SK-N-SH (cell line): ENCODE results near the gene ONECUT1. TPM values are rescaled to one million over a fixed set of nuclear protein-coding genes. Genes with fewer than 3 reads are reported as not detected.

Source experiments
- CTCF ChIA-PET: fragments of 300-600, 350-600 bp; formaldehyde crosslinking; extraction: SDS; loops from one replicate; lab custom pipeline; 2021; lab: Yijun Ruan, JAX
- POLR2A ChIA-PET: fragments of 350-600 bp; sonication (Branson Sonifier 250); formaldehyde crosslinking; extraction: SDS; loops from one replicate; lab custom pipeline; 2020; ENCODE audit warnings: antibody characterized with exemption, inconsistent platforms; lab: Yijun Ruan, JAX
- DNase-seq: peaks from one replicate; pipeline ENCODE4 v3.0.0; 2012
- H2AFZ ChIP-seq: fragments of 200-600 bp; sonication (generic); 2 replicates; pipeline ENCODE4 v1.8.1; 2016; ENCODE audit warnings: antibody characterized with exemption, mild to moderate bottlenecking, low read depth
- H3F3A ChIP-seq: fragments of 200-600 bp; sonication (generic); replicated peaks from 2 replicates; pipeline ENCODE3; 2016; ENCODE audit warnings: antibody characterized with exemption, mild to moderate bottlenecking; ENCODE audit not compliant: insufficient read depth
- H3K27ac ChIP-seq, 2 experiments: fragments of 200-500 bp in 1 of 2; fragments of 200-600 bp in 1 of 2; sonication (Bioruptor generic) in 1 of 2; sonication (generic), shearing (Covaris generic) in 1 of 2; 2 replicates each; pipeline versions ENCODE4 v1.5.1 to v1.6.1; 2014 to 2016; ENCODE audit warnings: low read depth in 2 of 2, inconsistent platforms in 1 of 2, low read length in 1 of 2, mild to moderate bottlenecking in 1 of 2, mixed read lengths in 1 of 2
- H3K27me3 ChIP-seq: fragments of 200-600 bp; sonication (generic), shearing (Covaris generic); 2 replicates; pipeline ENCODE4 v1.6.1; 2016; ENCODE audit warnings: mixed run types; ENCODE audit not compliant: insufficient read depth
- H3K36me3 ChIP-seq, 2 experiments: fragments of 200-500 bp in 1 of 2; fragments of 200-600 bp in 1 of 2; sonication (Bioruptor generic) in 1 of 2; sonication (generic) in 1 of 2; replicated peaks in 1 of 2; 2 replicates each; pipeline versions ENCODE3 to v1.5.1; 2014 to 2016; ENCODE audit warnings: low read length in 1 of 2, mild to moderate bottlenecking in 1 of 2; ENCODE audit not compliant: insufficient read depth in 2 of 2, control insufficient read depth in 1 of 2
- H3K4me1 ChIP-seq, 2 experiments: fragments of 200-500 bp in 1 of 2; fragments of 200-600 bp in 1 of 2; sonication (Bioruptor generic) in 1 of 2; sonication (generic), shearing (Covaris generic) in 1 of 2; 2 replicates each; pipeline versions ENCODE4 v1.5.1 to v1.6.1; 2014 to 2016; ENCODE audit warnings: low read depth in 1 of 2, low read length in 1 of 2, mixed run types in 1 of 2; ENCODE audit not compliant: insufficient read depth in 2 of 2, control insufficient read depth in 1 of 2
- H3K4me2 ChIP-seq: fragments of 200-600 bp; sonication (generic), shearing (Covaris generic); 2 replicates; pipeline ENCODE4 v1.6.1; 2017; ENCODE audit warnings: mixed run types
- H3K4me3 ChIP-seq, 2 experiments: fragments of 200-500 bp in 1 of 2; fragments of 200-600 bp in 1 of 2; sonication (Bioruptor generic) in 1 of 2; sonication (generic), shearing (Covaris generic) in 1 of 2; 2 replicates each; pipeline versions ENCODE4 v1.5.1 to v1.8.1; 2014 to 2016; ENCODE audit warnings: low read depth in 2 of 2, inconsistent platforms in 1 of 2, low read length in 1 of 2, mild to moderate bottlenecking in 1 of 2, mixed read lengths in 1 of 2, moderate library complexity in 1 of 2
- H3K79me2 ChIP-seq: fragments of 200-600 bp; sonication (generic); 2 replicates; pipeline ENCODE4 v1.8.1; 2017; ENCODE audit warnings: mild to moderate bottlenecking; ENCODE audit not compliant: insufficient read depth
- H3K9ac ChIP-seq: fragments of 200-600 bp; sonication (generic); 2 replicates; pipeline ENCODE4 v1.6.1; 2017; ENCODE audit warnings: mixed run types
- H3K9me2 ChIP-seq: fragments of 200-600 bp; sonication (generic); 2 replicates; pipeline ENCODE4 v1.6.1; 2017; ENCODE audit warnings: mixed run types
- H3K9me3 ChIP-seq: fragments of 200-600 bp; sonication (generic); 2 replicates; pipeline ENCODE4 v1.6.1; 2017; ENCODE audit warnings: mixed run types, mild to moderate bottlenecking, moderate library complexity
- H4K20me1 ChIP-seq: fragments of 200-600 bp; sonication (generic); 2 replicates; pipeline ENCODE4 v1.6.1; 2017; ENCODE audit warnings: mild to moderate bottlenecking, mixed run types; ENCODE audit not compliant: insufficient read depth
- CHD2 ChIP-seq: fragments of 150-350 bp; IDR thresholded peaks from 2 replicates; pipeline ENCODE4 v1.6.1; 2018; ENCODE audit warnings: low read length; ENCODE audit not compliant: partially characterized antibody
- EP300 ChIP-seq, 2 experiments: IDR thresholded peaks; 2 replicates each; pipeline versions ENCODE4 v1.4.0 to v1.6.1; 2012; ENCODE audit warnings: borderline replicate concordance in 1 of 2, low read depth in 1 of 2, low read length in 1 of 2
- FOXM1 ChIP-seq: IDR thresholded peaks from 2 replicates; pipeline ENCODE4 v1.4.0; 2012; ENCODE audit warnings: low read depth, mild to moderate bottlenecking
- GABPA ChIP-seq: IDR thresholded peaks from 2 replicates; pipeline ENCODE4 v1.4.0; 2012; ENCODE audit warnings: low read depth, mild to moderate bottlenecking
- JUND ChIP-seq: IDR thresholded peaks from 2 replicates; pipeline ENCODE4 v1.4.0; 2012
- MEF2A ChIP-seq: IDR thresholded peaks from 2 replicates; pipeline ENCODE4 v1.4.0; 2012; ENCODE audit warnings: low read depth, borderline replicate concordance
- NRF1 ChIP-seq: IDR thresholded peaks from 2 replicates; pipeline ENCODE4 v1.6.1; 2012; ENCODE audit warnings: low read depth, mild to moderate bottlenecking, low read length
- POLR2AphosphoS5 ChIP-seq: IDR thresholded peaks from 2 replicates; pipeline ENCODE4 v1.6.1; 2012; ENCODE audit warnings: low read depth, low read length
- RAD21 ChIP-seq: IDR thresholded peaks from 2 replicates; pipeline ENCODE4 v1.6.1; 2012; ENCODE audit warnings: mild to moderate bottlenecking, low read length
- RCOR1 ChIP-seq: fragments of 150-350 bp; IDR thresholded peaks from 2 replicates; pipeline ENCODE4 v1.6.1; 2017; ENCODE audit warnings: antibody characterized with exemption, low read length
- RFX5 ChIP-seq: IDR thresholded peaks from 2 replicates; pipeline ENCODE4 v1.6.1; 2012; ENCODE audit warnings: mild to moderate bottlenecking, improper control_type of control experiment, low read length
- SIN3A ChIP-seq: IDR thresholded peaks from 2 replicates; pipeline ENCODE4 v1.6.1; 2012; ENCODE audit warnings: low read depth, mild to moderate bottlenecking, low read length, moderate library complexity, borderline replicate concordance
- SMC3 ChIP-seq: IDR thresholded peaks from 2 replicates; pipeline ENCODE4 v1.6.1; 2012; ENCODE audit warnings: low read depth, low read length, improper control_type of control experiment
- TCF12 ChIP-seq: IDR thresholded peaks from 2 replicates; pipeline ENCODE4 v1.4.0; 2012
- YY1 ChIP-seq: IDR thresholded peaks from 2 replicates; pipeline ENCODE4 v1.4.0; 2012; ENCODE audit warnings: low read depth, mild to moderate bottlenecking
- WGBS: methylation state at CpG from one replicate; pipeline ENCODE4 v1.1.6; 2017; ENCODE audit warnings: low lambda C conversion rate; 5-methylcytosine and 5-hydroxymethylcytosine counted together
- polyA plus RNA-seq, 3 experiments: library from polyadenylated mRNA; depleted of rRNA; stranded (reverse); fragments of >200 nt; gene quantifications; 2 replicates each; pipeline ENCODE4 v1.2.3, GENCODE V29; 2012
- TF ChIP-seq, protein P1 (sequence below): fragments of 200-600 bp; sonication (generic); IDR thresholded peaks from 2 replicates; pipeline ENCODE4 v1.6.1; 2017; ENCODE audit warnings: antibody characterized with exemption, mild to moderate bottlenecking, moderate library complexity
- TF ChIP-seq, protein P2 (sequence below): fragments of 150-350 bp; IDR thresholded peaks from 2 replicates; pipeline ENCODE4 v1.6.1; 2016; ENCODE audit warnings: mild to moderate bottlenecking, low read depth, low read length
- TF ChIP-seq, protein P3 (sequence below): fragments of 150-350 bp; IDR thresholded peaks from 2 replicates; pipeline ENCODE4 v1.6.1; 2017; ENCODE audit warnings: antibody characterized with exemption, low read length, low read depth, borderline replicate concordance
- TF ChIP-seq, protein P4 (sequence below): IDR thresholded peaks from 2 replicates; pipeline ENCODE4 v1.6.1; 2012; ENCODE audit warnings: mild to moderate bottlenecking, low read depth, low read length, moderate library complexity

The ONECUT1 gene
- polyA plus RNA-seq, 1 of the 3 experiments (the other 2 are of a cell fraction), result not detected

DNA sequence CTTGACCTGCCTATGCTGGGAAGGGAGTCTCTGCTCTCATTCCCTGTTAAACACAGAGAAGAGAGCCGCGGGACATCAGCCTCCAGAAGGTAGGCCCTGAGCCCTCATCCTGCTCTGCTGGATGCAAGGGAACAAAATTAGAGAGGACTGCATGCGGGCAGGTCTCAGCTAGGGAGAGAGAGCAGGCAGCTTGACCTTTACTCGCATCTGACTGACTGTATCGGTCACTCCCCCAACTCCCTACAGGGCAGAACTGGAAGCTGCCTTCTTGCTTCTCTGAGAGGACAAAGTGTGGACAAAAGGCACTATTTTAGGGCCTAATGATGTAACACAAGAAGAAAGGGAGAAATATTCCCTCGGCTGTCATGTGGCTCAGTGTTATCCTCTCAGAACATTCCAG lies 72.2 kb downstream of the ONECUT1 start:
- Histone ChIP-seq H3F3A (no peaks in the 10 kb centered on the region), H3K4me1 (no peaks in the 10 kb centered on the region), H2AFZ (no peak overlapping the region), H3K9me2 (no peaks in the 10 kb centered on the region), H3K79me2 (no peaks in the 10 kb centered on the region), H3K27ac (no peak overlapping the region), H3K27me3 (no peaks in the 10 kb centered on the region; the same call in 1 of the 2 replicates), H3K9ac (no peak overlapping the region), H3K36me3 (no peaks in the 10 kb centered on the region), H3K9me3 (no peaks in the 10 kb centered on the region), H4K20me1 (no peaks in the 10 kb centered on the region), H3K4me3 (no peak overlapping the region), H3K4me2 (no peak overlapping the region)
- DNase-seq, result no peak
- ChIA-PET CTCF (interaction anchor here (1.4 kb wide), 1 partner anchor 18 kb away, joined by 3 read pairs; no protein-coding TSS in a partner anchor), POLR2A (no interaction called here)
- TF ChIP-seq NRF1, result no peak
- TF ChIP-seq RFX5, result no peak
- no peak for TF ChIP-seq CHD2
- no peak for TF ChIP-seq POLR2AphosphoS5
- TF ChIP-seq, protein P1, sequence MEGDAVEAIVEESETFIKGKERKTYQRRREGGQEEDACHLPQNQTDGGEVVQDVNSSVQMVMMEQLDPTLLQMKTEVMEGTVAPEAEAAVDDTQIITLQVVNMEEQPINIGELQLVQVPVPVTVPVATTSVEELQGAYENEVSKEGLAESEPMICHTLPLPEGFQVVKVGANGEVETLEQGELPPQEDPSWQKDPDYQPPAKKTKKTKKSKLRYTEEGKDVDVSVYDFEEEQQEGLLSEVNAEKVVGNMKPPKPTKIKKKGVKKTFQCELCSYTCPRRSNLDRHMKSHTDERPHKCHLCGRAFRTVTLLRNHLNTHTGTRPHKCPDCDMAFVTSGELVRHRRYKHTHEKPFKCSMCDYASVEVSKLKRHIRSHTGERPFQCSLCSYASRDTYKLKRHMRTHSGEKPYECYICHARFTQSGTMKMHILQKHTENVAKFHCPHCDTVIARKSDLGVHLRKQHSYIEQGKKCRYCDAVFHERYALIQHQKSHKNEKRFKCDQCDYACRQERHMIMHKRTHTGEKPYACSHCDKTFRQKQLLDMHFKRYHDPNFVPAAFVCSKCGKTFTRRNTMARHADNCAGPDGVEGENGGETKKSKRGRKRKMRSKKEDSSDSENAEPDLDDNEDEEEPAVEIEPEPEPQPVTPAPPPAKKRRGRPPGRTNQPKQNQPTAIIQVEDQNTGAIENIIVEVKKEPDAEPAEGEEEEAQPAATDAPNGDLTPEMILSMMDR, result no peak
- no peak for TF ChIP-seq SMC3
- TF ChIP-seq, protein P2, sequence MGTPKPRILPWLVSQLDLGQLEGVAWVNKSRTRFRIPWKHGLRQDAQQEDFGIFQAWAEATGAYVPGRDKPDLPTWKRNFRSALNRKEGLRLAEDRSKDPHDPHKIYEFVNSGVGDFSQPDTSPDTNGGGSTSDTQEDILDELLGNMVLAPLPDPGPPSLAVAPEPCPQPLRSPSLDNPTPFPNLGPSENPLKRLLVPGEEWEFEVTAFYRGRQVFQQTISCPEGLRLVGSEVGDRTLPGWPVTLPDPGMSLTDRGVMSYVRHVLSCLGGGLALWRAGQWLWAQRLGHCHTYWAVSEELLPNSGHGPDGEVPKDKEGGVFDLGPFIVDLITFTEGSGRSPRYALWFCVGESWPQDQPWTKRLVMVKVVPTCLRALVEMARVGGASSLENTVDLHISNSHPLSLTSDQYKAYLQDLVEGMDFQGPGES, result no peak
- TF ChIP-seq FOXM1, result no peak
- TF ChIP-seq SIN3A, result no peak
- TF ChIP-seq JUND, result no peak
- no peak for TF ChIP-seq YY1
- TF ChIP-seq MEF2A, result no peak
- TF ChIP-seq EP300 (IDR thresholded peaks at IDR 0.05; ENCODE audit: borderline replicate concordance in 1 of 2, low read depth in 1 of 2, low read length in 1 of 2), result no peak
- TF ChIP-seq RAD21, result no peak
- TF ChIP-seq GABPA, result no peak
- TF ChIP-seq RCOR1, result no peak
- TF ChIP-seq, protein P3, sequence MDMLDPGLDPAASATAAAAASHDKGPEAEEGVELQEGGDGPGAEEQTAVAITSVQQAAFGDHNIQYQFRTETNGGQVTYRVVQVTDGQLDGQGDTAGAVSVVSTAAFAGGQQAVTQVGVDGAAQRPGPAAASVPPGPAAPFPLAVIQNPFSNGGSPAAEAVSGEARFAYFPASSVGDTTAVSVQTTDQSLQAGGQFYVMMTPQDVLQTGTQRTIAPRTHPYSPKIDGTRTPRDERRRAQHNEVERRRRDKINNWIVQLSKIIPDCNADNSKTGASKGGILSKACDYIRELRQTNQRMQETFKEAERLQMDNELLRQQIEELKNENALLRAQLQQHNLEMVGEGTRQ, result no peak
- no peak for TF ChIP-seq TCF12
- TF ChIP-seq, protein P4, sequence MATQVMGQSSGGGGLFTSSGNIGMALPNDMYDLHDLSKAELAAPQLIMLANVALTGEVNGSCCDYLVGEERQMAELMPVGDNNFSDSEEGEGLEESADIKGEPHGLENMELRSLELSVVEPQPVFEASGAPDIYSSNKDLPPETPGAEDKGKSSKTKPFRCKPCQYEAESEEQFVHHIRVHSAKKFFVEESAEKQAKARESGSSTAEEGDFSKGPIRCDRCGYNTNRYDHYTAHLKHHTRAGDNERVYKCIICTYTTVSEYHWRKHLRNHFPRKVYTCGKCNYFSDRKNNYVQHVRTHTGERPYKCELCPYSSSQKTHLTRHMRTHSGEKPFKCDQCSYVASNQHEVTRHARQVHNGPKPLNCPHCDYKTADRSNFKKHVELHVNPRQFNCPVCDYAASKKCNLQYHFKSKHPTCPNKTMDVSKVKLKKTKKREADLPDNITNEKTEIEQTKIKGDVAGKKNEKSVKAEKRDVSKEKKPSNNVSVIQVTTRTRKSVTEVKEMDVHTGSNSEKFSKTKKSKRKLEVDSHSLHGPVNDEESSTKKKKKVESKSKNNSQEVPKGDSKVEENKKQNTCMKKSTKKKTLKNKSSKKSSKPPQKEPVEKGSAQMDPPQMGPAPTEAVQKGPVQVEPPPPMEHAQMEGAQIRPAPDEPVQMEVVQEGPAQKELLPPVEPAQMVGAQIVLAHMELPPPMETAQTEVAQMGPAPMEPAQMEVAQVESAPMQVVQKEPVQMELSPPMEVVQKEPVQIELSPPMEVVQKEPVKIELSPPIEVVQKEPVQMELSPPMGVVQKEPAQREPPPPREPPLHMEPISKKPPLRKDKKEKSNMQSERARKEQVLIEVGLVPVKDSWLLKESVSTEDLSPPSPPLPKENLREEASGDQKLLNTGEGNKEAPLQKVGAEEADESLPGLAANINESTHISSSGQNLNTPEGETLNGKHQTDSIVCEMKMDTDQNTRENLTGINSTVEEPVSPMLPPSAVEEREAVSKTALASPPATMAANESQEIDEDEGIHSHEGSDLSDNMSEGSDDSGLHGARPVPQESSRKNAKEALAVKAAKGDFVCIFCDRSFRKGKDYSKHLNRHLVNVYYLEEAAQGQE, result no peak
- WGBS, result 87% methylated on average over 6 of the region's 6 CpGs
